ENCODE data around the gene RPP40. TPM values are rescaled to one million over a fixed set of nuclear protein-coding genes. Genes with fewer than 3 reads are reported as not detected.
A peak's percentile ranks its signal among the peaks of the same experiment; 100 is the strongest.
"Not testable (repeated sequence)": the region's sequence is repeated elsewhere in the genome, so short reads cannot be mapped to it uniquely, and the experiment has no call there.

The RPP40 gene
- total RNA-seq, 1 experiment from 2014 or later = 34.8 TPM

DNA sequence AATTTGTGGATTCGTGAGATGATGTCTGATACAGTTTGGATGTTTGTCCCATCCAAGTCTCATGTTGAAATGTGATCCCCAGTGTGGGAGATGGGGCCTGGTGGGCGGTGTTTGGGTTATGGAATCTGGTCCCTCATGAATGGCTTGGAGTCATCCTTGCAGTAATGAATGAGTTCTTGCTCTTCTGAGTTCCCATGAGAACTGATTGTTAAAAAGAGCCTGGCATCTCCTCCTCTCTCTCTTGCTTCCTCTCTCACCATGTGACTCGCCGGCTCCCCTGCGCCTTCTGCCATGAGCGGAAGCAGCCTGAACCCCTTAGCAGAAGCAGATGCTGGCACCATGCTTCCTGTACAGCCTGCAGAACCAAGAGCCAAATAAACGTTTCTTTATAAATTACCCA lies 30.5 kb upstream of the RPP40 start:
- POLR2A ChIA-PET = no interaction called here
- H3K4me3 Mint-ChIP-seq (ENCODE audit: unreplicated experiment) = no peak overlapping the region
- intact Hi-C loops (cut with micrococcal nuclease) = no loop called here
- H3K27ac Mint-ChIP-seq (ENCODE audit: low read depth, unreplicated experiment) = no peak overlapping the region
- no peaks in the 10 kb centered on the region for H3K36me3 Mint-ChIP-seq (ENCODE audit: insufficient read depth, unreplicated experiment)
- no peak for DNase-seq (ENCODE audit: unreplicated experiment)
- H3K4me1 Mint-ChIP-seq (ENCODE audit: insufficient read depth, unreplicated experiment) = peaks cover 6% of the 10 kb centered on the region
- CTCF ChIA-PET = interaction anchor here (0.6 kb wide), 1 partner anchor 268 kb away, joined by 5 read pairs; no protein-coding TSS in a partner anchor
- no peaks in the 10 kb centered on the region for H3K27me3 Mint-ChIP-seq (ENCODE audit: insufficient read depth, unreplicated experiment)
- H3K9me3 Mint-ChIP-seq (ENCODE audit: unreplicated experiment) = no peaks in the 10 kb centered on the region
- no TSS peak for BruUV-seq (replicated peaks)
- TF ChIP-seq, protein P1, sequence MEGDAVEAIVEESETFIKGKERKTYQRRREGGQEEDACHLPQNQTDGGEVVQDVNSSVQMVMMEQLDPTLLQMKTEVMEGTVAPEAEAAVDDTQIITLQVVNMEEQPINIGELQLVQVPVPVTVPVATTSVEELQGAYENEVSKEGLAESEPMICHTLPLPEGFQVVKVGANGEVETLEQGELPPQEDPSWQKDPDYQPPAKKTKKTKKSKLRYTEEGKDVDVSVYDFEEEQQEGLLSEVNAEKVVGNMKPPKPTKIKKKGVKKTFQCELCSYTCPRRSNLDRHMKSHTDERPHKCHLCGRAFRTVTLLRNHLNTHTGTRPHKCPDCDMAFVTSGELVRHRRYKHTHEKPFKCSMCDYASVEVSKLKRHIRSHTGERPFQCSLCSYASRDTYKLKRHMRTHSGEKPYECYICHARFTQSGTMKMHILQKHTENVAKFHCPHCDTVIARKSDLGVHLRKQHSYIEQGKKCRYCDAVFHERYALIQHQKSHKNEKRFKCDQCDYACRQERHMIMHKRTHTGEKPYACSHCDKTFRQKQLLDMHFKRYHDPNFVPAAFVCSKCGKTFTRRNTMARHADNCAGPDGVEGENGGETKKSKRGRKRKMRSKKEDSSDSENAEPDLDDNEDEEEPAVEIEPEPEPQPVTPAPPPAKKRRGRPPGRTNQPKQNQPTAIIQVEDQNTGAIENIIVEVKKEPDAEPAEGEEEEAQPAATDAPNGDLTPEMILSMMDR (IDR thresholded peaks at IDR 0.05; ENCODE audit: unreplicated experiment) = no peak

DNA sequence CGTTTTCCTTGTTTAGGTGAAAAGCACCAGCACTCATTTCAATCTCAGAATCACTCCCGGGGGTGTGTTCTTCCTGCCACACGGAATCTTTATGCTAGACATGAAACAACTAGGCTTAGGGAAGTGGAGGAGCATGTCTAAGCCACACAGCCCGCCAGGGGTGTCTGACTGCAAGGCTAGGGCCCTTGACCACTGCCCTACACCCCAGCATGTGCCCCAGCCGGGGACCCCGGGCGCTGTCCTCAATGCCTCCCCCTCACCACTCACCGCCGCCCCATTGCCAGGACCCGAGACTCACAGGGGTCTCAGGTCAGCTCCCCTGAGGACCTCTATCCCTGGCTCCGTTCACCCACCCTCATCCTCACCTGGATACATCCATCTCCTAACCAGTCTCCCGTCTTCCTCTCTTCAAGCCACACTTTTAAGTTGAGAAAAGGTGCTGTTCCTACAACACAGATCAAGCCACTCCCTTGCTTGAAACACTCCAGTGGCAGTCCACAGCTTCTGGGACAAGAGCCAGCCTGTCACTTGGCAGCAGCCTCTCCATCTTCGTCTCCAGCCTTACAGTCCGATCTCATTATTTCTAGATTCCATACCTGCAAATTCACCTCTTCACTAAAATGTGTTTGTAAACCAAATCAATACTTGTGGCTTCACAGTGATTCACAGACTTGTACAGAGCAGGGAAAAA lies 29.5 kb upstream of the RPP40 start:
- H3K9me3 Mint-ChIP-seq (ENCODE audit: unreplicated experiment); CTCF ChIA-PET; BruUV-seq (replicated peaks); H3K27ac Mint-ChIP-seq (ENCODE audit: low read depth, unreplicated experiment); POLR2A ChIA-PET; H3K36me3 Mint-ChIP-seq (ENCODE audit: insufficient read depth, unreplicated experiment); DNase-seq (ENCODE audit: unreplicated experiment); H3K27me3 Mint-ChIP-seq (ENCODE audit: insufficient read depth, unreplicated experiment); intact Hi-C loops (cut with micrococcal nuclease); H3K4me1 Mint-ChIP-seq (ENCODE audit: insufficient read depth, unreplicated experiment): not testable (repeated sequence)
- H3K4me3 Mint-ChIP-seq (ENCODE audit: unreplicated experiment) = peak overlapping the region; percentile 4

DNA sequence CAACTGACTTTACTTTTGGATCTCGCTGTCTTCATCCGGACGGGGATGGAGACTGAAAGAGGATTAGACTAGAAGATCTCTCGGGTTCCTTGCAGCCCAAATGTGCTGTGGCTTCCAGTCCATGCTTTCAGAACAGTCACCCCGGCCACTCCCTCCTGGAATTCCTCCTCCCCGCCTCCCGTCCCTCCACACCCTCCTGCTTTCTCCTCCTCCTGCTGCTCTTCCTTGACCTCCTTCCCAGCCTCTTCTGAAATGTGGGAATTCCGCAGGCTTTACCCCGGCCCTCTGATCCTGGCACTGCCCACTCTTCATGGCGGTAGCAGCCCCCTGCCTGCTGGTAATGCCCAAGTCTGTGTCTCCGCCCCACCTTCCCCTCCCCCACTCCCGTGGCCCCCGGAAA lies 28.9 kb upstream of the RPP40 start:
- intact Hi-C loops (cut with micrococcal nuclease); CTCF ChIA-PET; H3K4me1 Mint-ChIP-seq (ENCODE audit: insufficient read depth, unreplicated experiment); H3K27ac Mint-ChIP-seq (ENCODE audit: low read depth, unreplicated experiment); H3K9me3 Mint-ChIP-seq (ENCODE audit: unreplicated experiment); H3K36me3 Mint-ChIP-seq (ENCODE audit: insufficient read depth, unreplicated experiment); POLR2A ChIA-PET; BruUV-seq (replicated peaks); H3K27me3 Mint-ChIP-seq (ENCODE audit: insufficient read depth, unreplicated experiment): not testable (repeated sequence)
- DNase-seq (ENCODE audit: unreplicated experiment) = peak; percentile 50
- H3K4me3 Mint-ChIP-seq (ENCODE audit: unreplicated experiment) = peak overlapping the region; percentile 29

DNA sequence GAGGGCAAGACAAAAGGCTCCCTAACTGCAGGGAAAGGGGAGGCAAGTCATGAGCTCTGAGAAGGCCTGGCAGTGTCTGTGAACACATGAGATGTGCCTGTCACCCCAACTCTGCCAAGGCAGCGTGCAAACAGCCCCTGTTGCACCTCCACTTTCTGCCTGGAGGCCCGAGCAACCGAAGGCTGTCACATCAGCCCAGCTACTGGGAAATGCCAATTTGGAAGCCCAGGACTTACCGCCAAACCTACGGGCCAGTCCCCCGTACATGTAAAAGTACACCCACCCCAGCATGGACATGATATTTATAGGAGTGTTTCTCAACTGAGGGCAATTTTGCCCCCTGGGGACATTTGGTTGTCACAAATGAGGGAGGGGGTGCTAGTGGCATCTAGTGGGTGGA lies 27.3 kb upstream of the RPP40 start:
- BruUV-seq (replicated peaks) = no TSS peak
- Mint-ChIP-seq H3K4me3 (ENCODE audit: unreplicated experiment) (no peak overlapping the region), H3K36me3 (ENCODE audit: insufficient read depth, unreplicated experiment) (no peaks in the 10 kb centered on the region), H3K27me3 (ENCODE audit: insufficient read depth, unreplicated experiment) (no peaks in the 10 kb centered on the region), H3K4me1 (ENCODE audit: insufficient read depth, unreplicated experiment) (peaks cover 6% of the 10 kb centered on the region), H3K27ac (ENCODE audit: low read depth, unreplicated experiment) (no peak overlapping the region), H3K9me3 (ENCODE audit: unreplicated experiment) (no peaks in the 10 kb centered on the region)
- no peak for DNase-seq (ENCODE audit: unreplicated experiment)
- intact Hi-C loops (cut with micrococcal nuclease) = no loop called here
- TF ChIP-seq, protein P1 (IDR thresholded peaks at IDR 0.05; ENCODE audit: unreplicated experiment) = no peak
- ChIA-PET CTCF (interaction anchor here (0.8 kb wide), 1 partner anchor 596 kb away, joined by 3 read pairs; no protein-coding TSS in a partner anchor), POLR2A (no interaction called here)

DNA sequence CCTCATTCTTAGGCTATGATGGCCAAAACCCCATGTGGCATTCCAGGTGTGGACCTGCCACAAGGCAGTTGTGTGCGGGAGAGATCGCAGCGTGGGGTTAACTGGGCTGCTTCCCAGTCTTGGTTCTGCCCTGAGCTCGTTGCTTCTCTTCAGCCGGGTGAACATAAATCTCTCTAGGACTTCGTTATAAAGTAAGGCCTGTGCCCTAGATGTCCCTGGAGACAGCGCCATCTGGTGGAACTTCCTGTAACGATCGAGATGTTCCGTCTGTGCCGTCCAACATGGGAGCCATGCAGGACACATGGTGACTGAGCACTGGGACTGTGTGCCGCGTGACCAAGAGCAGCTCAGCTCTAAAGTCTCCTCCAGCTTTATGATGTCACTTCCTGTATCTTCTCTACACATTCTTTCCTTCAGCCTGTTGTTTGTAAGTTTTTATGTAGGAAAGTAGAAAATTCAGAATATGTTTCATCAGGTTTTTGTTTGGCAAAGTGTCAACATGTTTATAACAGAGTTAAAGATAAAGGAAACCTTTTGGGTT lies 26.8 kb upstream of the RPP40 start:
- POLR2A ChIA-PET = no interaction called here
- H3K9me3 Mint-ChIP-seq (ENCODE audit: unreplicated experiment) = no peaks in the 10 kb centered on the region
- CTCF ChIA-PET = interaction anchor here (0.7 to 1.6 kb wide), 4 partner anchors 8 to 597 kb away, joined by 3 to 5 read pairs (median 4); no protein-coding TSS in a partner anchor
- H3K27ac Mint-ChIP-seq (ENCODE audit: low read depth, unreplicated experiment) = no peak overlapping the region
- intact Hi-C loops (cut with micrococcal nuclease) = no loop called here
- H3K4me3 Mint-ChIP-seq (ENCODE audit: unreplicated experiment) = no peak overlapping the region
- no TSS peak for BruUV-seq (replicated peaks)
- no peaks in the 10 kb centered on the region for H3K36me3 Mint-ChIP-seq (ENCODE audit: insufficient read depth, unreplicated experiment)
- TF ChIP-seq, protein P1 (IDR thresholded peaks at IDR 0.05; ENCODE audit: unreplicated experiment) = peak; percentile 46
- peak; percentile 77 for DNase-seq (ENCODE audit: unreplicated experiment)
- H3K4me1 Mint-ChIP-seq (ENCODE audit: insufficient read depth, unreplicated experiment) = peaks cover 6% of the 10 kb centered on the region
- H3K27me3 Mint-ChIP-seq (ENCODE audit: insufficient read depth, unreplicated experiment) = no peaks in the 10 kb centered on the region

Measured in MCF 10A (cell line).